Urinary bladder (tissue), 4 donors: ENCODE data around the gene RYR1. TPM values are rescaled to one million over a fixed set of nuclear protein-coding genes. Genes with fewer than 3 reads are reported as not detected.
"Not testable (repeated sequence)": the region's sequence is repeated elsewhere in the genome, so short reads cannot be mapped to it uniquely, and the experiment has no call there.

Experiments
- DNase-seq: peaks from one replicate; pipeline ENCODE4 v3.0.0-alpha.2; 2015; ENCODE audit errors: extremely low spot score
- H3K27ac ChIP-seq: one replicate; pipeline ENCODE4 v1.5.1; 2013; ENCODE audit warnings: low read depth, mild to moderate bottlenecking, moderate library complexity
- H3K36me3 ChIP-seq: one replicate; pipeline ENCODE4 v1.6.1; 2013; ENCODE audit warnings: mild to moderate bottlenecking, moderate library complexity; ENCODE audit not compliant: insufficient read depth
- H3K4me1 ChIP-seq: one replicate; pipeline ENCODE4 v1.6.1; 2013; ENCODE audit warnings: mild to moderate bottlenecking, moderate library complexity; ENCODE audit not compliant: insufficient read depth
- H3K4me3 ChIP-seq: one replicate; pipeline ENCODE4 v1.5.1; 2013; ENCODE audit warnings: low read depth, low read length
- WGBS: extraction: QIAGEN DNeasy Blood & Tissue Kit; methylation state at CpG from one replicate; pipeline ENCODE4 v1.1.7; 2013; 5-methylcytosine and 5-hydroxymethylcytosine counted together
- polyA plus RNA-seq: library from polyadenylated mRNA; stranded (reverse); fragments of 200-250 nt; gene quantifications from one replicate; pipeline ENCODE4 v1.2.3, GENCODE V29; 2013
- total RNA-seq: library from RNA; depleted of rRNA; stranded (reverse); fragments of >200 nt; gene quantifications from one replicate; pipeline ENCODE4 v1.2.3, GENCODE V29; 2014
- donor health status: healthy with polysubstance abuse.
- donor health status: healthy.

Gene RYR1
- total and polyA plus RNA-seq, 2 donors = 1.1 to 5.3 TPM

DNA sequence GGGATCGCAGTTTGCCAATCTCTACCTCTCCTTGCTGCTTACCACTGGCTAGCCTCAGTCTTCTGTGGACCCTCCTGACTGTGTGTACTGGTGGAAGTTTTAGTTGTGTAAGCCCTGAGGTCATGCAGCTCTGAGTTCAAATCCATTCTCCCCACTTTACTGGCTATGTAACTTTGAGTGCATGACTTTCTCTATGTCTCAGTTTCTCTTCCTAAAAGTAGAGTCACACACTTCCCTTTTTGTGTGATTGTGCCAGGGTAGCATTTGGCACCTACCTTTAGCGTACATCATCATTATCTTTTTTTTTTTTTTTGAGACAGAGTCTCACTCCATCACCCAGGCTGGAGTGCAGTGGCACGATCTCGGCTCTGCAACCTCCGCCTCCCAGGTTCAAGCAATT is 113.9 kb downstream of the RYR1 start:
- H3K36me3 ChIP-seq = no peaks in the 10 kb centered on the region
- H3K4me3 ChIP-seq = no peak overlapping the region
- H3K4me1 ChIP-seq = no peaks in the 10 kb centered on the region
- DNase-seq = no peak
- 90% methylated on average over 5 of the region's 5 CpGs for WGBS
- no peak overlapping the region for H3K27ac ChIP-seq

DNA sequence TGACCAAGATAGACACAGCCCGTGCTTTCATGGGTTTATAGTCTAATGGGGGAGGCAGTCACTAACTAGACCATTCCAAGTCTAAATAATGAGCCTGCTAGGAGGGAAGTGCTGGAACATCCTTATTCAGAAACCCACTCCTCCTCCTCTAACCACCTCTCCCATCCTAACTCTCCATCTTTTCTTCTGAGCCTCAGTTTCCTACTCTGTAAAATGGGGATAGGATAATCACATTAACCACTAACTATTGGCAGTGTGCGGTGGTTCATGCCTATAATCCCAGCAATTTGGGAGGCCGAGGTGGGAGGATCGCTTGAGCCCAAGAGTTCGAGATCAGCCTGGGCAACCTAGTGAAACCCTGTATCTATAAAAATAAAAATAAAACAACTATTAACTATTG is 115.6 kb downstream of the RYR1 start:
- Histone ChIP-seq H3K27ac (no peak overlapping the region), H3K4me3 (no peak overlapping the region), H3K4me1 (no peaks in the 10 kb centered on the region), H3K36me3 (no peaks in the 10 kb centered on the region)
- DNase-seq = no peak
- WGBS = 86% methylated on average over 5 of the region's 5 CpGs

DNA sequence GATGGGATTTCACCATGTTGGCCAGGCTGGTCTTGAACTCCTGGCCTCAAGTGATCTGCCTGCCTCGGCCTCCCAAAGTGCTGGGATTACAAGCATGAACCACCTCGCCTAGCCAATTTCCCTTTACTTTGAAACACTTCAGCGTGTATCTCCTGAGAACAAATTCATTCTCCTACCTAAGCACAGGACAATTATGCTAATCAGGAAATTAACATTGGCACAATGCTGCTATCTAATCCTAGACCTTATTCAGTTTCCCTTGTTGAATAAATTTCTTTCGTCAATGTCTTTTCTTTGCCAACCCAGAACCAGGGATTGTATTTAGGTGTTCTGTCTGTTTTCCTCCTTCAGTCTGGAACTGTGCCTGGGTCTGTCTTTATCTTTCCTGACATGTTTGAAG is 116.5 kb downstream of the RYR1 start:
- no peak overlapping the region for H3K27ac ChIP-seq
- H3K36me3 ChIP-seq = no peaks in the 10 kb centered on the region
- H3K4me1 ChIP-seq = no peaks in the 10 kb centered on the region
- no peak overlapping the region for H3K4me3 ChIP-seq
- 77% methylated on average over 4 of the region's 4 CpGs for WGBS
- no peak for DNase-seq

DNA sequence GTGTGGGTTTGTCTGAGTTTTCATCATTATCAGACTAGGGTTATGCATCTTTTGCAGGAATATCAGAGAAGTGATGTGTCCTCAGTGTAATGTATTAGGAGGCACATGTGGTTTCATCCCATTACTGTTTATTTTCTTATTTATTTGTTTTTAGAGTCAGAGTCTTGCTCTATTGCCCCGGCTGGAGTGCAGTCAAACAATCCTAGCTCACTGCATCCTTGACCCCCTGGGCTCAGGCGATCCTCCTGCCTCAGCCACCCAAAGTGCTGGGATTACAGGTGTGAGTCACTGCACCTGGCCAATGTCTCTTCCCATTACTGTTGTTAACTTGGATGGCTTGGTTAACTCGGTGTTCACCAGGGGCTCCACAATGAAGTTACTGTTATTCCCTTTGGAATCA is 116.9 kb downstream of the RYR1 start:
- Histone ChIP-seq H3K27ac (no peak overlapping the region), H3K4me3 (no peak overlapping the region), H3K4me1 (no peaks in the 10 kb centered on the region), H3K36me3 (no peaks in the 10 kb centered on the region)
- WGBS = 78% methylated on average over 3 of the region's 3 CpGs
- DNase-seq = no peak

DNA sequence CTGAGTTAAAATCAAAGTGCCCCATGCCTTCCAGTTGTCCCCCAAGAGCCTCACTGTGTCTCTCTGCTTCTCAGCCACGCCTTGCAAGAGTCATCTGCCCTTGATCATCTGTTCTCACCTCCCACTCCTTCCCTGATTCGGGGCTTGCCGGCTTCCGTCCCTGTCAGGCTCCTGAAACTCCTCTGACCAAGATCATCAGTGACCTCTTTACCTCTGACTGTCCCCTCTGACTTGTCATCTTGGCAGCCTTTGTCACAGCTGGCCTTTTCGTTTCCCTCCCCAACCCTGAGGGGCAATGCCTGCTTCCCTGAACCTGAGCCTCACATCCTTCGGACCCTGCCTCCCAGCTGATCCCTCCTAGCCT is 117.9 kb downstream of the RYR1 start:
- H3K36me3 ChIP-seq = no peaks in the 10 kb centered on the region
- DNase-seq = no peak
- H3K4me1 ChIP-seq = no peaks in the 10 kb centered on the region
- 64% methylated on average over 6 of the region's 6 CpGs for WGBS
- H3K27ac ChIP-seq = no peak overlapping the region
- H3K4me3 ChIP-seq = no peak overlapping the region

DNA sequence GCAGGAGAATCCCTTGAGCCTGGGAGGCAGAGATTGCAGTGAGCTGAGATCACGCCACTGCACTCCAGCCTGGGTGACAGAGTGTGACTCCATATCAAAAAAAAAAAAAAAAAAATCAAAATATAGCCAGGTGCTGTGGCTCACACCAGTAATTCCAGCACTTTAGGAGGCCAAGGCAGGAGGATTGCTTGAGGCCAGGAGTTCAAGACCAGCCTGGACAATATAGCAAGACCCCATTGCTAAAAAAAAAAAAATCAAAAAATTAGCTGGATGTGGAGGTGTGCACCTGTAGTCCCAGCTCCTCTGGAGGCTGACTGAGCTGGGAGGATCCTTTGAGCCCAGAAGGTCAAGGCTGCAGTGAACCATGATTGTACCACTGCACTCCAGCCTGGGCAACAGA is 119.7 kb downstream of the RYR1 start:
- not testable (repeated sequence) for H3K36me3 ChIP-seq, H3K4me3 ChIP-seq, DNase-seq, H3K27ac ChIP-seq, H3K4me1 ChIP-seq
- 91% methylated on average over 1 of the region's 1 CpG for WGBS

DNA sequence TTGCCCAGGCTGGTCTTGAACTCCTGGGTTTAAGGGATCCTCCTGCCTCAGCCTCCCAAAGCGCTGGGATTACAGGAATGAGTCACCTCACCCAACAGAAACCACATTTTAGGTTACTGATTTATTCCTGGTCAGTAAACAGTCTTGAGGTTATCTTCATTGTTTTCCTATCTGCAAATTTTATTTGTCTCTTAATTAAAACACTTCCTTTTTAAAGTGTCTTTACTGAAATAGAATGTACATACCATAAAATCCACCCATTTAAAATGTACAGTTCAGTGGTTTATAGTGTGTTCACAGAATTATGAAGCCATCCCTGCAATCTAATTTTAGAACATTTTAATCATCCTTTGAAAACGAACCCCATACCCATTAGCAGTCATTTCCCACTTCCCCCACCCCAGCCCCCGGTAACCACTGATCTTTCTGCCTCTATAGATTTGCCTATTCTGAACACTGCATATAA is 121.2 kb downstream of the RYR1 start:
- no peak overlapping the region for H3K27ac ChIP-seq
- H3K4me3 ChIP-seq = no peak overlapping the region
- no peak for DNase-seq
- WGBS = 57% methylated on average over 3 of the region's 3 CpGs
- no peaks in the 10 kb centered on the region for H3K36me3 ChIP-seq
- H3K4me1 ChIP-seq = no peaks in the 10 kb centered on the region

DNA sequence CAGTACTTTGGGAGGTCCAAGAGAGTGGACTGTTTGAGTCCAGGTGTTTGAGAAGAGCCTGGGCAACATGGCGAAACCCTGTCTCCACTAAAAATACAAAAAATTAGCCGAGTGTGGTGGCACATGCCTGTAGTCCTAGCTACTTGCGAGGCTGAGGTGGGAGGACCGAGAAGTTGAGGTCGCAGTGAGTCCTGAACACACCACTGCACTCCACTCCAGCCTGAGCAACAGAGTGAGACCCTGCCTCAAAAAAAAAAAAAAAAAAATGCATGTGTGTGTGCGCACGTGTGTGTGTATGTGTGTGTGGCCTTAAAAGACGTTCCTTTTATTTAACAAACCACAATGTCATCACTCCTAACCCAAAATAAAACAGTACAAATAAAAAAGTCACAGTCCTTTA is 121.7 kb downstream of the RYR1 start:
- H3K4me1 ChIP-seq = no peaks in the 10 kb centered on the region
- H3K27ac ChIP-seq = no peak overlapping the region
- H3K4me3 ChIP-seq = no peak overlapping the region
- H3K36me3 ChIP-seq = no peaks in the 10 kb centered on the region
- no peak for DNase-seq
- 79% methylated on average over 8 of the region's 8 CpGs for WGBS

DNA sequence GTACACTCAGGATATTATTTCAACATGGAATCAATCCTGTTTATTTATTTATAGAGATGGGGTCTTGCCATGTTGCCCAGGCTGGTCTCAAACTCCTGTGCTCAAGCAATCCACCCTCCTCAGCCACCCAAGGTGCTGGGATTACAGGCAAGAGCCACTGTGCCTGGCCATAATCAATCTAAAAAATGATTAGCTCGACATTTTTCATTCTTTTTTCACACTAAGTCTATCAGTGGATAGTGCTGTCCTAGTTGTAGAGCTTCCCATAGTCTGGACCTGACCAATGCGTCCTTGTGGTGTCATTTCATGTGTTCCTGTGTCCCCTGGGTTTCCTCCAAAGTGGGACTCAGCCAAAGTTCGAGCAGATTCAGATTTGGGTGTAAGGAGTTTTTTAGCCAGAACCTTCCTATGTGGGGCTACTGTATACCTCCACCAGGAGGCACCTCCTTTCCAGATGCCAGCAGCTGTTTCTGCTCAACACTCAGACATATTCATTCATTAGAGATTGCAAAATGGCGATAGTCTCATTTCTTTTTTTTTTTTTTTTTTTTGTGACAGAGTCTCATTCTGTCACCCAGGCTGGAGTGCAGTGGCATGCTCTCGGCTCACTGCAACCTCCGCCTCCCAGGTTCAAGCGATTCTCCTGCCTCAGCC is 123.2 kb downstream of the RYR1 start:
- H3K4me1 ChIP-seq = no peaks in the 10 kb centered on the region
- DNase-seq = no peak
- no peak overlapping the region for H3K27ac ChIP-seq
- 67% methylated on average over 7 of the region's 7 CpGs for WGBS
- no peaks in the 10 kb centered on the region for H3K36me3 ChIP-seq
- H3K4me3 ChIP-seq = no peak overlapping the region

DNA sequence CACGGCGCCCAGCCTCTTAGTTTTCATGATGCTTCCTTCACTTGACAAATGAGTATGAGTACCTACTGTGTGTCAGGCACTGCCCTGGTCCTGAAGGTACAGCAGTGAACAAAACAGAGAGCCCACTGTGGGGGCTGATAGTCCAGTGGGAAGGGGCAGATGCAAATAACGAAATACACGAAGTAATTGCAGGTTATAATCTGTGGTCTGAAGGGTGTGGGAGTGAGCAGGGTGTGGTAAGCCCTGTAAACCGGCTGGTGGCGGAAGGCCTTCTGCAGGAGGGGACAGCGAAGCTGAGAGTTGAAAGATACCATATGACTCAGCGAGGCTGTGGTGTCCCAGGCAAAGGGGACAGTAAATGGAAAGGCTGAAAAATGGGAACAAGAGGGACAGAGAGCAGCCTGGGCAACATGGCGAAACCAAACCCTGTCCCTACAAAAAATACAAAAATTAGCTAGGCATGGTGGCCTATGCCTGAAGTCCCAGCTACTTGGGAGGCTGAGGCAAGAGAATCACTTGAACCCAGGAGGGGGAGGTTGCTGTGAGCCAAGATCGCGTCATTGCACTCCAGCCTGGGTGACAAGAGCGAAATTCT is 123.8 kb downstream of the RYR1 start:
- Histone ChIP-seq H3K27ac (no peak overlapping the region), H3K36me3 (no peaks in the 10 kb centered on the region), H3K4me3 (no peak overlapping the region), H3K4me1 (no peaks in the 10 kb centered on the region)
- DNase-seq = no peak
- WGBS = 73% methylated on average over 12 of the region's 12 CpGs

DNA sequence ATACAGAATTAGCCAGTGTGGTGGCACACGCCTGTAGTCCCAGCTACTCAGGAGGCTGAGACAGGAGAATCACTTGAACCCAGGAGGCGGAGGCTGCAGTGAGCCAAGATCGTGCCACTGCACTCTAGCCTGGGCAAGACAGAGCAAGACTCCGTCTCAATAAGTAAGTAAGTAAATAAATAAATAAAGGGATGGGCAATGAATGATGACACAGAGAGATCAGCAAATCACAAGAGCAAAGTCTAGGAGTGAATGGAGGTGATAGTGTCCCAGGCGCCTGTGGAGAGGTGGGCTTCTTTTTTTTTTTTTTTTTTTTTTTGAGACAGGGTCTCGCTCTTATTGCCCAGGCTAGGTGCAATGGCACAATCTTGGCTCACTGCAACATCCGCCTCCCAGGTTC is 125.4 kb downstream of the RYR1 start:
- not testable (repeated sequence) for H3K27ac ChIP-seq, H3K36me3 ChIP-seq, H3K4me3 ChIP-seq, DNase-seq, H3K4me1 ChIP-seq
- 88% methylated on average over 7 of the region's 7 CpGs for WGBS

DNA sequence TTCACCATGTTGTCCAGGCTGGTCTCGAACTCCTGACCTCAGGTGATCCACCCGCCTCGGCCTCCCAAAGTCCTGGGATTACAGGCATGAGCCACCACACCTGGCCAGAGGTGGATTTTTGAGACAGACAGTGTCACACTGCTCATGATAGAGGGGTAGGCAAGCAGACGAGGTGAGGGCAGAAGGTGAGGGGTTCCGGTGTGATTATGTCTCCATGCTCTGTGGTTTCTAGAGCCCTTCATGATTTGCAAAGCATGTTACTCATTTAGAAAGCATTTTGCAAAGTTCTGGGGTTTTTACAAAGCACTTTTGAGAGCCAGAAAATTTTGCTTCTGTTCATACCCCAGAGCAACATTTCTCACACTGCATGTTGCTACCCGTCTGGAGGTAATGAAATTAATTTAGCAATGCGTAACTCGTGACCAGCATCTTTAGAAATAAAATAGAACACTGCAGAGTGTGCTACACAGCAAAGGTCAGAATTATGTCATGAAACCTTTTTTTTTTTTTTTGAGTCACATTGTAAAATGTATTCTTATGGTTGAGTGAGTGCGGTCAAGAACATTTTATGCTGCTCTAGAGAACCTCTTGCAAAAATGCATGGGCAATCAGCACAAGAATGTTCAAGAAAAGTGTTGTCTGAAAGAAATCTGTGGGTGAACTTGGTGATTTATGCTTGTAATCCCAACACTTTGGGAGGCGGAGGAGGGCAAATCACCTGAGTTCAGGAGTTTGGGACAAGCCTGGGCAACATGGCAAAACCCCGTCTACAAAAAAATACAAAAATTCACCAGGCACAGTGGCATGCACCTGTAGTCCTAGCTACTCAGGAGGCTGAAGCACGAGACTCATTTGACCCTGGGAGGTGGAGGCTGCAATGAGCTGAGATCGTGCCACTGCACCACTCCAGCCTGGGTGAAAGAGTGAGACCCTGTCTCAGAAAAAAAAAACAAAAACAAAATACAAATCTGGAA is 126.2 kb downstream of the RYR1 start:
- H3K27ac ChIP-seq = no peak overlapping the region
- 77% methylated on average over 13 of the region's 13 CpGs for WGBS
- no peaks in the 10 kb centered on the region for H3K36me3 ChIP-seq
- no peaks in the 10 kb centered on the region for H3K4me1 ChIP-seq
- DNase-seq = no peak
- no peak overlapping the region for H3K4me3 ChIP-seq

DNA sequence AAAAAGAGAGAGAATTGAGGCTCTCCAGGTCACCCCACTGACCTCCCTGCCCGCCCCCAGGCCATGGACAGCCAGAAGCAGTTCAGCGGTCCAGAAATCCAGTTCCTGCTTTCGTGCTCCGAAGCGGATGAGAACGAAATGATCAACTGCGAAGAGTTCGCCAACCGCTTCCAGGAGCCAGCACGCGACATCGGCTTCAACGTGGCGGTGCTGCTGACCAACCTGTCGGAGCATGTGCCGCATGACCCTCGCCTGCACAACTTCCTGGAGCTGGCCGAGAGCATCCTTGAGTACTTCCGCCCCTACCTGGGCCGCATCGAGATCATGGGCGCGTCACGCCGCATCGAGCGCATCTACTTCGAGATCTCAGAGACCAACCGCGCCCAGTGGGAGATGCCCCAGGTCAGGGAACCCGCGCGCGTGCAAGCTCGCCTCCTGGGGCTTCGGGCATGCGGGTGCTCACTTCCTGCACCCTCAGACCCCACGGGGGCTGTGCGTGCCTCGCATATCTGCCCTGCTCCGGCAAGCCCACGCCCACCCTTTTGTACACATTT is 127.6 kb downstream of the RYR1 start:
- no peaks in the 10 kb centered on the region for H3K4me1 ChIP-seq
- H3K27ac ChIP-seq = no peak overlapping the region
- no peak for DNase-seq
- WGBS = 93% methylated on average over 42 of the region's 42 CpGs
- no peak overlapping the region for H3K4me3 ChIP-seq
- no peaks in the 10 kb centered on the region for H3K36me3 ChIP-seq

DNA sequence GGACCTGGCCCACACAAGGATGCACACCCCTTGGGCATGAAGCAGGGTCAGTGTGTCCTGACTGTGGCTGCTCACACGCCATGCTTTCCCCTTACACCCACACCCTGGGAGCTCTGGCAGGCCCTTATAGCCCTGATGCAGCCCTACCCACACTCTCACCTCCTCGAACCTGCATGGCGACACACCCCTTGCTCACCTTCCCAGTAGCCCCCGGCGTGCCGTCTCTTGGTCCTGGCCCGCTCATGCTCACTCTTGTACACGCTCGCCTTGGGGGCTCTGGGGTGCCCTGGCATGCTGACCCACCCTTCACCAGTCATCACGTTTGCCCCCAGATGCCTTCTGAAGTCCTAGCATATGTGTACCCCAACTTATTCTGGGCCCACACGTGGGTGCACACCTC is 128.2 kb downstream of the RYR1 start:
- Histone ChIP-seq H3K4me3 (no peak overlapping the region), H3K36me3 (no peaks in the 10 kb centered on the region), H3K4me1 (no peaks in the 10 kb centered on the region), H3K27ac (no peak overlapping the region)
- DNase-seq = no peak
- 82% methylated on average over 11 of the region's 11 CpGs for WGBS
